ENCODE measurements around the gene NT5C3A. TPM values are rescaled to one million over a fixed set of nuclear protein-coding genes. Genes with fewer than 3 reads are reported as not detected.
A peak's percentile ranks its signal among the peaks of the same experiment; 100 is the strongest.
"Not testable (repeated sequence)": the region's sequence is repeated elsewhere in the genome, so short reads cannot be mapped to it uniquely, and the experiment has no call there.

NT5C3A gene
- total RNA-seq, 1 experiment from 2014 or later = 35.0 TPM

DNA sequence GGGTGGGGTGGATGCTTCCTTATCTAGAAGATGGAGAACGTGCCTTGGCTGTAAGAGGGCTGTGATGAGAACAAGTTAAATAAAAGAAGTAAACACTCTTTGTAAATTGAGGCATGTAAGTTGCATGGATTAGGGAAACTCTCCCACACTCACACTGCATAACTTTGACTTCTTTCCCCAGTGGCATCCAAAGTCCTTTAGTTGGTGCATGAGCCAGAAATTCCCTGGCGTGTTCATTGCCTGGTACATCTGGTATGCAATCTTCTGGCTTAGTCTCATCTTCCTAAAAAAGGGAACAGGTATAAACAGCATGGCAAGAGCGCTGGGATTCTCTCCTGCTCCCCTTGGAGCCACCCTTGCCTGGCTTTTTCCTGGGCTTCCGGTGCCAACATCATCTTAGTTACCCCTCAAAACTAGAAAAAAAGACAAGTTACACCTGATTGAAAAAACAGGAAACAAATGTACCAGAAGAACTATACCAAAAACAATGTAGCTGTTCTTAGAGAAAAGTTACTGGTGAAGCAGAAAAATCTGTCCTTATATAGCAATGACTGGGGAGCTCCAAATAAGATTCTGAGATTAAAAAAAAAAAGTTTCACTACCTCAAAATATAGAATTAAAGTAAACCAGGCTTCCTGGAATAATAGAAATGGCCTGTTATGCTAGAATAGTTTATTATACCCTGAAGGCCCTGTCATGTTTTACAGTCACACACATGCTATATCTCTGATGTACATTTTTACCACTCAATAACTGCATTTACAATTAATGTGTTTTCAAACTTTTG is 36.8 kb upstream of the NT5C3A start:
- peaks cover 22% of the 10 kb centered on the region; the same call in 1 of the 2 replicates for H3K36me3 ChIP-seq (ENCODE audit: low read depth, low read length)
- no peak overlapping the region for H3K9ac ChIP-seq (ENCODE audit: low read length)
- no peak for TF ChIP-seq EZH2 (IDR thresholded peaks at IDR 0.05; ENCODE audit: low read length, unreplicated experiment)
- TF ChIP-seq EZH2phosphoT487 (IDR thresholded peaks at IDR 0.05; ENCODE audit: borderline replicate concordance, low read length) = no peak
- TF ChIP-seq, protein P1, sequence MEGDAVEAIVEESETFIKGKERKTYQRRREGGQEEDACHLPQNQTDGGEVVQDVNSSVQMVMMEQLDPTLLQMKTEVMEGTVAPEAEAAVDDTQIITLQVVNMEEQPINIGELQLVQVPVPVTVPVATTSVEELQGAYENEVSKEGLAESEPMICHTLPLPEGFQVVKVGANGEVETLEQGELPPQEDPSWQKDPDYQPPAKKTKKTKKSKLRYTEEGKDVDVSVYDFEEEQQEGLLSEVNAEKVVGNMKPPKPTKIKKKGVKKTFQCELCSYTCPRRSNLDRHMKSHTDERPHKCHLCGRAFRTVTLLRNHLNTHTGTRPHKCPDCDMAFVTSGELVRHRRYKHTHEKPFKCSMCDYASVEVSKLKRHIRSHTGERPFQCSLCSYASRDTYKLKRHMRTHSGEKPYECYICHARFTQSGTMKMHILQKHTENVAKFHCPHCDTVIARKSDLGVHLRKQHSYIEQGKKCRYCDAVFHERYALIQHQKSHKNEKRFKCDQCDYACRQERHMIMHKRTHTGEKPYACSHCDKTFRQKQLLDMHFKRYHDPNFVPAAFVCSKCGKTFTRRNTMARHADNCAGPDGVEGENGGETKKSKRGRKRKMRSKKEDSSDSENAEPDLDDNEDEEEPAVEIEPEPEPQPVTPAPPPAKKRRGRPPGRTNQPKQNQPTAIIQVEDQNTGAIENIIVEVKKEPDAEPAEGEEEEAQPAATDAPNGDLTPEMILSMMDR (conservative IDR thresholded peaks at IDR 0.05; ENCODE audit: low read depth, low read length) = no peak
- no peak for DNase-seq
- ATAC-seq = no peak
- ChIA-PET POLR2A (ENCODE audit: unreplicated experiment) (interaction anchor here (0.6 kb wide), 1 partner anchor 169 kb away, joined by 7 read pairs; no protein-coding TSS in a partner anchor), CTCF (no interaction called here)
- H3K27me3 ChIP-seq (ENCODE audit: low read length) = no peaks in the 10 kb centered on the region
- no peaks in the 10 kb centered on the region for H3K9me3 ChIP-seq (ENCODE audit: low read length)
- no peak overlapping the region for H3K4me3 ChIP-seq (ENCODE audit: low read length)
- H3K79me2 ChIP-seq (ENCODE audit: low read length) = peaks cover 13% of the 10 kb centered on the region
- H4K20me1 ChIP-seq (ENCODE audit: low read length) = no peaks in the 10 kb centered on the region
- H3K4me2 ChIP-seq (ENCODE audit: low read length) = no peak overlapping the region
- H3K27ac ChIP-seq (ENCODE audit: low read length) = no peak overlapping the region
- intact Hi-C loops (cut with micrococcal nuclease) = no loop called here
- no peaks in the 10 kb centered on the region for H3K9me2 ChIP-seq (replicated peaks; ENCODE audit: low read length)
- BruUV-seq (replicated peaks) = no TSS peak
- no peak overlapping the region for H2AFZ ChIP-seq (ENCODE audit: low read length)
- H3K4me1 ChIP-seq (ENCODE audit: insufficient read depth, low read length) = no peaks in the 10 kb centered on the region
- no peaks in the 10 kb centered on the region for H3F3A ChIP-seq (ENCODE audit: low read length, unreplicated experiment)

DNA sequence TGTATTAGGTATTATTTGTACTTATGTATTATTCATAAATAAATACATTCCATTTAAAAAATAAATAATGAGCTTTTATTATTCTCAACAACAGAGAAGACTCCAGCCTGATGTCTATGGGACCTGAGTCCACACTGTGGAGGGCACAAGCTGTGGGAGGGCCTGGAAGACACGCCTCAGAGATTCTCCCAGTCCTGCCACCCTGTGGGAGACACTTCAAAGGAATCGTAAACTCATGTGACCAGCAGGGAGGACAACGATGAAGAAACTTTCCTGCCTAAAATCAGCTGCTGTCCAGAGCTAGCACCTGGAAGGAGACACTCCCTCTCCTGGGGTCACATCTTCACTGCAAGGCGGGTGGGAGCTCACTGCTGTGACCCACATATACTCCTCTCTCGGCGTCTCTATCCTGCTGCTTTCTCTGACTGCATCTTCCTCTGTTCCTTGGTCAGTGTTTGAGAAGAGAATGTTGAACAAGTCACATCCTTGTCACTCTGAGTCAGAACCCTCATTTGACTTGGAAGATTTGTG is 32.2 kb upstream of the NT5C3A start:
- H2AFZ ChIP-seq (ENCODE audit: low read length); H3K4me3 ChIP-seq (ENCODE audit: low read length); H3K4me2 ChIP-seq (ENCODE audit: low read length); H3K27ac ChIP-seq (ENCODE audit: low read length); H4K20me1 ChIP-seq (ENCODE audit: low read length); H3F3A ChIP-seq (ENCODE audit: low read length, unreplicated experiment); H3K79me2 ChIP-seq (ENCODE audit: low read length); POLR2A ChIA-PET (ENCODE audit: unreplicated experiment); H3K27me3 ChIP-seq (ENCODE audit: low read length); H3K4me1 ChIP-seq (ENCODE audit: insufficient read depth, low read length); DNase-seq; H3K9me3 ChIP-seq (ENCODE audit: low read length); H3K9me2 ChIP-seq (replicated peaks; ENCODE audit: low read length); H3K9ac ChIP-seq (ENCODE audit: low read length); intact Hi-C loops (cut with micrococcal nuclease): not testable (repeated sequence)
- peak; percentile 82 for ATAC-seq
- CTCF ChIA-PET = interaction anchor here (0.6 kb wide), 2 partner anchors 45 to 204 kb away, joined by 3 read pairs; partner anchors contain the start of gene KBTBD2
- peaks cover 15% of the 10 kb centered on the region; the same call in 1 of the 2 replicates for H3K36me3 ChIP-seq (ENCODE audit: low read depth, low read length)
- BruUV-seq (replicated peaks) = TSS peak; percentile 35

GRCh38 chr7:33093266-33093665 is 30.7 kb upstream of the NT5C3A start:
- no peak overlapping the region for H2AFZ ChIP-seq (ENCODE audit: low read length)
- H3F3A ChIP-seq (ENCODE audit: low read length, unreplicated experiment) = no peaks in the 10 kb centered on the region
- no peaks in the 10 kb centered on the region for H3K9me2 ChIP-seq (replicated peaks; ENCODE audit: low read length)
- no peaks in the 10 kb centered on the region for H3K9me3 ChIP-seq (ENCODE audit: low read length)
- CTCF ChIA-PET = no interaction called here
- H3K4me1 ChIP-seq (ENCODE audit: insufficient read depth, low read length) = peaks cover 8% of the 10 kb centered on the region; the same call in 1 of the 2 replicates
- DNase-seq (no peak), ATAC-seq (no peak)
- H3K79me2 ChIP-seq (ENCODE audit: low read length) = no peaks in the 10 kb centered on the region
- H3K4me2 ChIP-seq (ENCODE audit: low read length) = no peak overlapping the region
- no peaks in the 10 kb centered on the region for H3K27me3 ChIP-seq (ENCODE audit: low read length)
- intact Hi-C loops (cut with micrococcal nuclease) = no loop called here
- BruUV-seq (replicated peaks) = no TSS peak
- H3K27ac ChIP-seq (ENCODE audit: low read length) = no peak overlapping the region
- TF ChIP-seq, protein P1 (conservative IDR thresholded peaks at IDR 0.05; ENCODE audit: low read depth, low read length) = no peak
- TF ChIP-seq EZH2 (IDR thresholded peaks at IDR 0.05; ENCODE audit: low read length, unreplicated experiment) (no peak), EZH2phosphoT487 (IDR thresholded peaks at IDR 0.05; ENCODE audit: borderline replicate concordance, low read length) (no peak)
- no peak overlapping the region for H3K9ac ChIP-seq (ENCODE audit: low read length)
- no peak overlapping the region for H3K4me3 ChIP-seq (ENCODE audit: low read length)
- POLR2A ChIA-PET (ENCODE audit: unreplicated experiment) = no interaction called here
- H3K36me3 ChIP-seq (ENCODE audit: low read depth, low read length) = peaks cover 15% of the 10 kb centered on the region; the same call in 1 of the 2 replicates
- no peaks in the 10 kb centered on the region for H4K20me1 ChIP-seq (ENCODE audit: low read length)
